Prostate gland (tissue), 2 donors: ENCODE data around the gene RAB18.

Experiments used
- POLR2A ChIP-seq: fragments of 450-650 bp; IDR thresholded peaks from one replicate; pipeline ENCODE4 v1.6.1; 2016; ENCODE audit warnings: antibody characterized with exemption, mild to moderate bottlenecking
- POLR2AphosphoS5 ChIP-seq: sonication (generic); formaldehyde crosslinking; IDR thresholded peaks from one replicate; pipeline ENCODE4 v1.6.1; 2017; ENCODE audit warnings: antibody characterized with exemption
- TF ChIP-seq, protein P1 (sequence below), 4 experiments: fragments of 200-600 bp in 2 of 4; fragments of 450-650 bp in 2 of 4; sonication (generic) in 2 of 4; IDR thresholded peaks; 1 replicate in 3 of 4; 2 replicates in 1 of 4; pipeline ENCODE4 v1.5.1; 2016 to 2019; ENCODE audit warnings: antibody characterized with exemption in 4 of 4, mild to moderate bottlenecking in 2 of 4, moderate library complexity in 2 of 4

GRCh38 chr10:27530477-27530876 is 26.4 kb downstream of the RAB18 start:
- TF ChIP-seq, protein P1, sequence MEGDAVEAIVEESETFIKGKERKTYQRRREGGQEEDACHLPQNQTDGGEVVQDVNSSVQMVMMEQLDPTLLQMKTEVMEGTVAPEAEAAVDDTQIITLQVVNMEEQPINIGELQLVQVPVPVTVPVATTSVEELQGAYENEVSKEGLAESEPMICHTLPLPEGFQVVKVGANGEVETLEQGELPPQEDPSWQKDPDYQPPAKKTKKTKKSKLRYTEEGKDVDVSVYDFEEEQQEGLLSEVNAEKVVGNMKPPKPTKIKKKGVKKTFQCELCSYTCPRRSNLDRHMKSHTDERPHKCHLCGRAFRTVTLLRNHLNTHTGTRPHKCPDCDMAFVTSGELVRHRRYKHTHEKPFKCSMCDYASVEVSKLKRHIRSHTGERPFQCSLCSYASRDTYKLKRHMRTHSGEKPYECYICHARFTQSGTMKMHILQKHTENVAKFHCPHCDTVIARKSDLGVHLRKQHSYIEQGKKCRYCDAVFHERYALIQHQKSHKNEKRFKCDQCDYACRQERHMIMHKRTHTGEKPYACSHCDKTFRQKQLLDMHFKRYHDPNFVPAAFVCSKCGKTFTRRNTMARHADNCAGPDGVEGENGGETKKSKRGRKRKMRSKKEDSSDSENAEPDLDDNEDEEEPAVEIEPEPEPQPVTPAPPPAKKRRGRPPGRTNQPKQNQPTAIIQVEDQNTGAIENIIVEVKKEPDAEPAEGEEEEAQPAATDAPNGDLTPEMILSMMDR (IDR thresholded peaks at IDR 0.05) = no peak
- no peak for TF ChIP-seq POLR2AphosphoS5
- TF ChIP-seq POLR2A = no peak
